H9 (cell line): Measurements from ENCODE around the gene KIF3B. TPM values are rescaled to one million over a fixed set of nuclear protein-coding genes. Genes with fewer than 3 reads are reported as not detected.

Experiments used
- DNase-seq: peaks from one replicate; pipeline ENCODE4 v3.0.0-alpha.2; 2017
- H2AFZ ChIP-seq: one replicate; pipeline ENCODE4 v1.6.1; 2013; ENCODE audit warnings: mild to moderate bottlenecking, low read length, control low read depth, moderate library complexity
- H2AK5ac ChIP-seq: 2 replicates; pipeline ENCODE4 v1.6.1; 2013; ENCODE audit warnings: low read length, control low read depth, mixed read lengths; ENCODE audit not compliant: insufficient read length
- H2BK120ac ChIP-seq: one replicate; pipeline ENCODE4 v1.6.1; 2013; ENCODE audit warnings: low read depth, mild to moderate bottlenecking, low read length, control low read depth, inconsistent platforms; ENCODE audit not compliant: poor library complexity, severe bottlenecking
- H2BK12ac ChIP-seq: 2 replicates; pipeline ENCODE4 v1.6.1; 2013; ENCODE audit warnings: low read length, control low read depth, mixed read lengths, low read depth; ENCODE audit not compliant: insufficient read length
- H2BK15ac ChIP-seq: 2 replicates; pipeline ENCODE4 v1.6.1; 2013; ENCODE audit warnings: low read depth, low read length, control low read depth
- H2BK20ac ChIP-seq: one replicate; pipeline ENCODE4 v1.6.1; 2013; ENCODE audit warnings: low read depth, mild to moderate bottlenecking, low read length, control low read depth, inconsistent platforms; ENCODE audit not compliant: poor library complexity, severe bottlenecking
- H2BK5ac ChIP-seq: 2 replicates; pipeline ENCODE4 v1.6.1; 2013; ENCODE audit warnings: low read length, control low read depth, mixed read lengths; ENCODE audit not compliant: insufficient read length
- H3K14ac ChIP-seq: 2 replicates; pipeline ENCODE4 v1.6.1; 2013; ENCODE audit warnings: low read length, control low read depth; ENCODE audit not compliant: insufficient read depth
- H3K18ac ChIP-seq: 2 replicates; pipeline ENCODE4 v1.6.1; 2013; ENCODE audit warnings: low read depth, mild to moderate bottlenecking, mixed read lengths, low read length, control low read depth; ENCODE audit not compliant: insufficient read length
- H3K23ac ChIP-seq: 2 replicates; pipeline ENCODE4 v1.6.1; 2013; ENCODE audit warnings: low read length, control low read depth, mixed read lengths, low read depth; ENCODE audit not compliant: insufficient read length
- H3K23me2 ChIP-seq: 2 replicates; pipeline ENCODE4 v1.6.1; 2013; ENCODE audit warnings: low read depth, mild to moderate bottlenecking, mixed read lengths, low read length, control low read depth; ENCODE audit not compliant: insufficient read length, poor library complexity, severe bottlenecking
- H3K27ac ChIP-seq: 2 replicates; pipeline ENCODE4 v1.5.1; 2013; ENCODE audit warnings: low read length, control low read depth, mixed read lengths, low read depth; ENCODE audit not compliant: insufficient read length
- H3K27me3 ChIP-seq: 2 replicates; pipeline ENCODE4 v1.6.1; 2013; ENCODE audit warnings: low read length, control low read depth, inconsistent platforms; ENCODE audit not compliant: insufficient read depth
- H3K4ac ChIP-seq: 2 replicates; pipeline ENCODE4 v1.6.1; 2013; ENCODE audit warnings: low read depth, mild to moderate bottlenecking, control low read depth, inconsistent platforms, low read length, moderate library complexity
- H3K4me1 ChIP-seq: 2 replicates; pipeline ENCODE4 v1.6.1; 2013; ENCODE audit warnings: low read length, control low read depth, inconsistent platforms; ENCODE audit not compliant: insufficient read depth
- H3K4me2 ChIP-seq: 2 replicates; pipeline ENCODE4 v1.6.1; 2013; ENCODE audit warnings: low read length, control low read depth, mixed read lengths; ENCODE audit not compliant: insufficient read length, insufficient read depth
- H3K56ac ChIP-seq: 2 replicates; pipeline ENCODE4 v1.6.1; 2013; ENCODE audit warnings: low read depth, mild to moderate bottlenecking, mixed read lengths, low read length, control low read depth; ENCODE audit not compliant: insufficient read length
- H3K79me1 ChIP-seq: 2 replicates; pipeline ENCODE4 v1.6.1; 2013; ENCODE audit warnings: low read depth, mild to moderate bottlenecking, moderate library complexity, low read length, control low read depth, inconsistent platforms; ENCODE audit not compliant: insufficient read depth, poor library complexity, severe bottlenecking
- H3K79me2 ChIP-seq: 2 replicates; pipeline ENCODE4 v1.6.1; 2013; ENCODE audit warnings: low read length, control low read depth, inconsistent platforms; ENCODE audit not compliant: insufficient read depth
- H3K9ac ChIP-seq: 2 replicates; pipeline ENCODE4 v1.6.1; 2013; ENCODE audit warnings: low read length, control low read depth, mixed read lengths; ENCODE audit not compliant: insufficient read length; ENCODE audit errors: extremely low read depth
- H3K9me3 ChIP-seq: one replicate; pipeline ENCODE4 v1.6.1; 2013; ENCODE audit warnings: low read depth, low read length, inconsistent platforms; ENCODE audit not compliant: control insufficient read depth
- H3T11ph ChIP-seq: one replicate; pipeline ENCODE4 v1.6.1; 2013; ENCODE audit warnings: mild to moderate bottlenecking, low read length, control low read depth, inconsistent platforms
- H4K20me1 ChIP-seq: one replicate; pipeline ENCODE4 v1.6.1; 2013; ENCODE audit not compliant: control insufficient read depth, insufficient read length, insufficient read depth
- H4K5ac ChIP-seq: 2 replicates; pipeline ENCODE4 v1.6.1; 2013; ENCODE audit warnings: low read depth, mild to moderate bottlenecking, mixed read lengths, low read length, control low read depth; ENCODE audit not compliant: insufficient read length
- H4K8ac ChIP-seq: replicated peaks from 2 replicates; pipeline ENCODE4 v1.6.1; 2013; ENCODE audit warnings: low read length, control low read depth, mixed read lengths, low read depth; ENCODE audit not compliant: insufficient read length
- H4K91ac ChIP-seq: 2 replicates; pipeline ENCODE4 v1.6.1; 2013; ENCODE audit warnings: low read depth, mild to moderate bottlenecking, moderate library complexity, mixed read lengths, low read length, control low read depth; ENCODE audit not compliant: insufficient read length
- H3K27ac Mint-ChIP-seq, 3 experiments: 2 replicates in 2 of 3; 3 replicates in 1 of 3; pipeline ENCODE4 v1.8.0; 2020 to 2021; ENCODE audit warnings: mixed read lengths in 3 of 3, mild to moderate bottlenecking in 1 of 3, moderate library complexity in 1 of 3
- H3K27me3 Mint-ChIP-seq: 2 replicates; pipeline ENCODE4 v1.8.0; 2021; ENCODE audit warnings: low read depth, mild to moderate bottlenecking, moderate library complexity, mixed read lengths
- H3K36me3 Mint-ChIP-seq, 3 experiments: 2 replicates in 2 of 3; 3 replicates in 1 of 3; pipeline ENCODE4 v1.8.0; 2020 to 2021; ENCODE audit warnings: low read depth in 3 of 3, mixed read lengths in 3 of 3; ENCODE audit not compliant: insufficient read depth in 1 of 3
- H3K4me1 Mint-ChIP-seq, 2 experiments: 2 replicates each; pipeline ENCODE4 v1.8.0; 2020; ENCODE audit warnings: mixed read lengths in 2 of 2
- H3K4me3 Mint-ChIP-seq, 2 experiments: 2 replicates in 1 of 2; 3 replicates in 1 of 2; pipeline ENCODE4 v1.8.0; 2020 to 2021; ENCODE audit warnings: mild to moderate bottlenecking in 2 of 2, mixed read lengths in 2 of 2, moderate library complexity in 1 of 2
- H3K9me3 Mint-ChIP-seq, 2 experiments: 2 replicates in 1 of 2; 3 replicates in 1 of 2; pipeline ENCODE4 v1.8.0; 2020; ENCODE audit warnings: mild to moderate bottlenecking in 2 of 2, mixed read lengths in 2 of 2, moderate library complexity in 1 of 2
- WGBS: extraction: QIAGEN DNeasy Blood & Tissue Kit; methylation state at CpG from one replicate; pipeline ENCODE4 v1.1.7; 2013; ENCODE audit warnings: missing lambda C conversion rate, low lambda C conversion rate, mixed read lengths; ENCODE audit not compliant: insufficient read length; ENCODE audit errors: extremely low coverage; 5-methylcytosine and 5-hydroxymethylcytosine counted together
- total RNA-seq: library from RNA; stranded (reverse); gene quantifications from 2 replicates; pipeline ENCODE4 v1.2.1, GENCODE V29; 2021
- TF ChIP-seq, protein P1 (sequence below): fragments of 200-600 bp; sonication (generic); conservative IDR thresholded peaks from 3 replicates; pipeline ENCODE4 v1.8.0; 2021; ENCODE audit warnings: antibody characterized with exemption, mild to moderate bottlenecking

KIF3B gene
- total RNA-seq, 1 experiment from 2014 or later, result 29.7 TPM

DNA sequence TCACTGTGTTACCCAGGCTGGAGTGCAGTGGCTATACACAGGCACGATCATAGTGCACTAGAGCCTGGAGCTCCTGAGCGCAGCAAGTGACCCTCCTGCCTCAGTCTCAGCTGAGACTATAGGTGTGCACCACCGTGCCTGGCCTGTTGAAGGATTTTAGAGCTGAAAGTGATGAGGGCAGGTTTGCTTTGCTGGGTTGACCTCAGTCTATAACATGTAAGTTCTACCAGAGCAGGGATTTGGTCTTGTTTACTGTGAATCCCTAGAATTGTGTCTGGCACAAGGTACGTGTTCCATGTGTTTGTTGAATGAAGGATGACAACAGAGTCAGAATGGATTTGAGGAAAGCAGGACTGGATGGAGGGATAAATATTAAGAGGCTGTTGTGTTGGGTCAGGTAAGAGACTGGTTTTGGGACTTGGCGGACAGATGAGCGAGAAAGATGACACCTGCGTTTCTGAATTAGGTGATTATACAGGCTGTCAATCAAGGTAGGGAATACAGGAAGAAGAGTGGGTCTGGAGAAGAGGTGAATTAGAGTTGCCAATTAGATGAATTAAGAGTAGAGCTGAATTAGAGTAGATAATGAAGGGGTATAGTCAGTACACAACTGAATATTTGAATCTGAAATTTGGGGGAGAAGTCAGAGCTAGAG lies 87.2 kb downstream of the KIF3B start:
- H3K27ac ChIP-seq, result no peak overlapping the region
- Mint-ChIP-seq H3K9me3 (no peaks in the 10 kb centered on the region), H3K4me3 (no peak overlapping the region), H3K27me3 (peaks cover 81% of the 10 kb centered on the region), H3K4me1 (peaks cover 7 to 14% of the 10 kb centered on the region in 2 experiments), H3K27ac (no peak overlapping the region), H3K36me3 (peaks cover 0 to 9% (median 1%) of the 10 kb centered on the region in 3 experiments; a peak in 3 of 7 replicates)
- H2AK5ac ChIP-seq, result no peak overlapping the region
- H4K91ac ChIP-seq, result no peak overlapping the region
- no peak overlapping the region for H2BK120ac ChIP-seq
- H2BK5ac ChIP-seq, result no peak overlapping the region
- no peak overlapping the region for H3T11ph ChIP-seq
- no peaks in the 10 kb centered on the region for H3K9me3 ChIP-seq
- TF ChIP-seq, protein P1, sequence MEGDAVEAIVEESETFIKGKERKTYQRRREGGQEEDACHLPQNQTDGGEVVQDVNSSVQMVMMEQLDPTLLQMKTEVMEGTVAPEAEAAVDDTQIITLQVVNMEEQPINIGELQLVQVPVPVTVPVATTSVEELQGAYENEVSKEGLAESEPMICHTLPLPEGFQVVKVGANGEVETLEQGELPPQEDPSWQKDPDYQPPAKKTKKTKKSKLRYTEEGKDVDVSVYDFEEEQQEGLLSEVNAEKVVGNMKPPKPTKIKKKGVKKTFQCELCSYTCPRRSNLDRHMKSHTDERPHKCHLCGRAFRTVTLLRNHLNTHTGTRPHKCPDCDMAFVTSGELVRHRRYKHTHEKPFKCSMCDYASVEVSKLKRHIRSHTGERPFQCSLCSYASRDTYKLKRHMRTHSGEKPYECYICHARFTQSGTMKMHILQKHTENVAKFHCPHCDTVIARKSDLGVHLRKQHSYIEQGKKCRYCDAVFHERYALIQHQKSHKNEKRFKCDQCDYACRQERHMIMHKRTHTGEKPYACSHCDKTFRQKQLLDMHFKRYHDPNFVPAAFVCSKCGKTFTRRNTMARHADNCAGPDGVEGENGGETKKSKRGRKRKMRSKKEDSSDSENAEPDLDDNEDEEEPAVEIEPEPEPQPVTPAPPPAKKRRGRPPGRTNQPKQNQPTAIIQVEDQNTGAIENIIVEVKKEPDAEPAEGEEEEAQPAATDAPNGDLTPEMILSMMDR, result no peak
- DNase-seq, result no peak
- no CpG with 5 or more reads among the region's 7 CpGs for WGBS
- no peak overlapping the region for H3K9ac ChIP-seq
- H3K18ac ChIP-seq, result no peak overlapping the region
- no peaks in the 10 kb centered on the region for H3K79me1 ChIP-seq
- H2BK15ac ChIP-seq, result no peak overlapping the region
- H3K23ac ChIP-seq, result no peak overlapping the region
- no peak overlapping the region for H3K56ac ChIP-seq
- H3K23me2 ChIP-seq, result no peaks in the 10 kb centered on the region
- H3K4me2 ChIP-seq, result no peak overlapping the region
- H3K79me2 ChIP-seq, result no peaks in the 10 kb centered on the region
- no peak overlapping the region for H3K14ac ChIP-seq
- H2BK12ac ChIP-seq, result no peak overlapping the region
- peaks cover 28% of the 10 kb centered on the region for H3K27me3 ChIP-seq
- no peak overlapping the region for H4K5ac ChIP-seq
- H4K20me1 ChIP-seq, result no peaks in the 10 kb centered on the region
- H2AFZ ChIP-seq, result no peak overlapping the region
- no peak overlapping the region for H2BK20ac ChIP-seq
- no peaks in the 10 kb centered on the region for H3K4me1 ChIP-seq
- no peak overlapping the region for H3K4ac ChIP-seq
- no peak overlapping the region for H4K8ac ChIP-seq
